Lower leg skin (tissue), 4 donors: ENCODE measurements around the gene KRT9. TPM values are rescaled to one million over a fixed set of nuclear protein-coding genes. Genes with fewer than 3 reads are reported as not detected.
"Not testable (repeated sequence)": the region's sequence is repeated elsewhere in the genome, so short reads cannot be mapped to it uniquely, and the experiment has no call there.

Source experiments
- DNase-seq, 2 donors: peaks; one replicate each; pipeline ENCODE4 v3.0.0-alpha.2; 2019; ENCODE audit warnings: low spot score in 2 of 2
- H3K4me3 ChIP-seq: fragments of 200-600 bp; sonication (generic); 2 replicates; pipeline ENCODE4 v1.5.1; 2017; ENCODE audit warnings: mild to moderate bottlenecking, low read depth; ENCODE audit not compliant: poor library complexity, severe bottlenecking
- CTCF ChIP-seq, 3 donors: fragments of 450-650 bp; IDR thresholded peaks; one replicate each; pipeline ENCODE4 v1.5.1; 2016; ENCODE audit warnings: antibody characterized with exemption in 3 of 3, mild to moderate bottlenecking in 3 of 3, moderate library complexity in 2 of 3
- POLR2A ChIP-seq, 2 donors: fragments of 450-650 bp; IDR thresholded peaks; one replicate each; pipeline ENCODE4 v1.6.1; 2016 to 2017; ENCODE audit warnings: antibody characterized with exemption in 2 of 2, mild to moderate bottlenecking in 1 of 2, moderate library complexity in 1 of 2
- WGBS, 2 donors: methylation state at CpG; one replicate each; pipeline ENCODE4 v1.1.5; 2018; 5-methylcytosine and 5-hydroxymethylcytosine counted together
- intact Hi-C: fragments of 100-400 bp; cut with DNase I; formaldehyde crosslinking; loops from one replicate; pipeline ENCODE4 v1.15.0; 2023; ENCODE audit warnings: low total_unique reads
- total RNA-seq, 4 donors: library from RNA; depleted of rRNA; stranded (reverse); fragments of >200 nt; gene quantifications; one replicate each; pipeline ENCODE4 v1.1.0, GENCODE V29; 2016

The KRT9 gene
- total RNA-seq, 4 donors from 2014 or later = 0.47 to 1.6 (median 0.91) TPM; not detected in 1

- no peak overlapping the region for H3K4me3 ChIP-seq
- no peak for DNase-seq
- 96 to 100% methylated on average over 3 of the region's 3 CpGs for WGBS, 2 donors
- intact Hi-C loops = loop anchor here (5.0 to 10.0 kb wide), 2 partner anchors 640 to 742 kb away; no protein-coding TSS in a partner anchor
- TF ChIP-seq CTCF (IDR thresholded peaks at IDR 0.05) (no peak), POLR2A (IDR thresholded peaks at IDR 0.05) (no peak)
Observed at GRCh38 chr17:41546819-41547218, 25.0 kb downstream of the KRT9 start.

GRCh38 chr17:41545829-41546410 is 25.9 kb downstream of the KRT9 start:
- intact Hi-C loops = loop anchor here (5.0 to 10.0 kb wide), 2 partner anchors 639 to 741 kb away; no protein-coding TSS in a partner anchor
- no peak for DNase-seq
- TF ChIP-seq CTCF (IDR thresholded peaks at IDR 0.05) = no peak
- TF ChIP-seq POLR2A (IDR thresholded peaks at IDR 0.05) = no peak
- no peak overlapping the region for H3K4me3 ChIP-seq
- 84 to 86% methylated on average over 13 of the region's 13 CpGs for WGBS, 2 donors

GRCh38 chr17:41544935-41545334 is 26.9 kb downstream of the KRT9 start:
- DNase-seq = no peak
- TF ChIP-seq POLR2A (IDR thresholded peaks at IDR 0.05) (no peak), CTCF (IDR thresholded peaks at IDR 0.05) (no peak)
- 85% methylated on average over 5 of the region's 5 CpGs for WGBS, 2 donors
- H3K4me3 ChIP-seq = no peak overlapping the region
- intact Hi-C loops = loop anchor here (5.0 to 10.0 kb wide), 2 partner anchors 638 to 740 kb away; no protein-coding TSS in a partner anchor

GRCh38 chr17:41544491-41544892 is 27.4 kb downstream of the KRT9 start:
- H3K4me3 ChIP-seq = no peak overlapping the region
- WGBS, 2 donors = 54 to 68% methylated on average over 5 of the region's 5 CpGs

GRCh38 chr17:41542786-41543185 is 29.1 kb downstream of the KRT9 start:
- intact Hi-C loops = loop anchor here (10.0 kb wide), 1 partner anchor 738 kb away; no protein-coding TSS in a partner anchor
- DNase-seq, H3K4me3 ChIP-seq: not testable (repeated sequence)
- 85 to 89% methylated on average over 10 of the region's 10 CpGs for WGBS, 2 donors

More at GRCh38 chr17:41544491-41544892, 27.4 kb downstream of the KRT9 start:
- TF ChIP-seq CTCF (IDR thresholded peaks at IDR 0.05) (no peak), POLR2A (IDR thresholded peaks at IDR 0.05) (no peak)
- intact Hi-C loops = loop anchor here (10.0 kb wide), 1 partner anchor 740 kb away; no protein-coding TSS in a partner anchor
- DNase-seq = no peak

- intact Hi-C loops = loop anchor here (10.0 kb wide), 1 partner anchor 738 kb away; no protein-coding TSS in a partner anchor
- H3K4me3 ChIP-seq = no peak overlapping the region
- 62 to 67% methylated on average over 2 of the region's 2 CpGs for WGBS, 2 donors
- DNase-seq = no peak
- TF ChIP-seq POLR2A (IDR thresholded peaks at IDR 0.05) (no peak), CTCF (IDR thresholded peaks at IDR 0.05) (no peak)
Observed at GRCh38 chr17:41542357-41542756, 29.5 kb downstream of the KRT9 start.
